GM18873 (cell line): Measurements from ENCODE around the gene CLDN20.
A peak's percentile ranks its signal among the peaks of the same experiment; 100 is the strongest.
"Not testable (repeated sequence)": the region's sequence is repeated elsewhere in the genome, so short reads cannot be mapped to it uniquely, and the experiment has no call there.

Source experiments
- ATAC-seq: cut with Tn5 transposase; IDR thresholded peaks from one replicate; pipeline ENCODE4 v1.9.1; 2021; ENCODE audit warnings: mild to moderate bottlenecking, moderate library complexity, moderate number of reproducible peaks; ENCODE audit not compliant: unreplicated experiment, low FRiP score

The CLDN20 gene

GRCh38 chr6:155309150-155309549, 45.3 kb downstream of the CLDN20 start:
- ATAC-seq: no peak

- ATAC-seq: no peak
Measured at GRCh38 chr6:155310596-155310995, 46.8 kb downstream of the CLDN20 start.

GRCh38 chr6:155311086-155311485, 47.3 kb downstream of the CLDN20 start:
- no peak for ATAC-seq

- no peak for ATAC-seq
Measured at GRCh38 chr6:155311583-155311982, 47.8 kb downstream of the CLDN20 start.

DNA sequence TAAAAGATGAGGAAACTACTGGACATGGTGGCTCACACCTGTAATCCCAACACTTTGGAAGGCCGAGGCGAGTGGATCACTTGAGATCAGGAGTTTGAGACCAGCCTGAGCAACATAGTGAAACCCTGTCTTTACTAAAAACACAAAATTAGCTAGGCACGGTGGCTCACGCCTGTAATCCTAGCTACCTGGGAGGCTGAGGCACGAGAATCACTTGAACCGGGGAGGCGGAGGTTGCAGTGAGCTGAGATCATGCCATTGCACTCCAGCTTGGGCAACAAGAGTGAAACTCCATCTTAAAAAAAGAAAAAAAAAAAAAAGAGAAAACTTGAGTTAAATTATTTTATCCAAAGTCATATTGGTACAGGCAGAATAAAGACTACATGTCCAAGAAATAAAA, 49.1 kb downstream of the CLDN20 start:
- not testable (repeated sequence) for ATAC-seq

GRCh38 chr6:155313602-155314091, 49.8 kb downstream of the CLDN20 start:
- ATAC-seq: peak; percentile 2

DNA sequence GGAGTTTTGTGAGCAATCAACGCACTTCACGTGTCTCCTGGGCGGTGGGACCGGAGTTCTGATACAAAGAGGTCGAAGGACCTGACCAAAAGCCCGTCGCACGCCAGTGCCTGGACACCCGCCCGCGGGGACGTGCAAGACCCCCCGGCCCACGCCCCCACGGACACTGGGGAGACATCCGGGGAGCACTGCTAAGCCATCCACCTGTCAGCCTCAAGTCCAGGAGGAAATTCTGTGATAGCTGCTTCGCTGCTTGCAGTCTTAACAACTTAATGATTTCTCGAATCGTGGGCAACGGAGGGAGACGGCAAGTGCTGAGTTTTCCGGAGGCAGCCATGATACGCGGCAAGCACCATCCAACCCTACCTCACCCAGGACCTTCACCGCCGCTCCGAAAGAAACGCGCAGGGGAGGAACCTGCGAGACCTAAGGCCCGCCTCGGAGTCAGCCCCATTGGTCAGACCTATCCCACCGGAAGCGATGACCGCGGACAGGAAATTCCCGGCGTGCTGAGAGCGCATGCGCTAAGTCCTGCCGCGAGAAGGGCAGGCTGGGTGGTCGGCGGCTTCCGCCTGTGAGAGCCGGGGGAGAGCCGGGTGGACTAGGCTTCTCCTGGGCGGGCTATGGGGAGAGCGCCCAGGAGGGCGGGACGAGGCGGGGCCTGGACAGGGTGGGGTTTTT, 50.4 kb downstream of the CLDN20 start, which contains the start of gene TFB1M:
Gene TFB1M (minus strand): TSS at position 393 of the 681 bp plus-strand sequence. CDS start 56 bp downstream, at position 337.
- peak; percentile 90 for ATAC-seq

DNA sequence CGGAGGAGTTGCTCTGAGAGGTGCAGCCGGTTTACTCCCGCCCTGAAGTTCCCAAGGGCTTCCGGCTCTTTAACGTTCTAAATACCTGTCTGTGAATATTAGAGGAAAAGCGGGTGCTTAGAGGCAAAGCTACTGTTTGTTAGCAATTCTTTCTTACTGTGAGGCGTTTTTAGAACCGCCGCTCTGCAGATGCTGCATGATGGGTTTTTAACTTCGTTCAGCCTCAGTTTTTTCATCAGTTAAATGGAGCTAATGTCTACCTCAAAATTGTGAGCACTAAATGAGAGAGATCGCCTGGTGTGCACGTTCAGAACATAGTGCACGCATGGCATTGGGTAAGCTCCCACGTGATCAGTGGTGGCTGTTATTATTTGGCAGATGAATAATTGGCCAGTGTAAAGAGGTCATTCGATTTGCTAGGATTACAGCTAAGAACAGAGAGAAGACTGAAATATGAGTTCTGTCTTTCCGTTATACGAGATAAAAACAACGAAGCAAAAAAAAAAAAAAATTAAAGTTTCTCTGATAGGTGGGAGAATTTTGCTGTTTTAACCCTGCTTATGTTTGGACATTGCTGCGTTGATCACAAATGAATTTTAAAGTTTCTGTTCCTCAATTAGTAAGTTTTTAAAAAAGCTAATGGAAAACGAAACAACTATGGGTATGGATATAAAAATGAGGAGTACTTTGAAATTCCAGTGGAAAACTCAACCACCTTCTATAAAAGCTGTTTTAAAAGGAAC, 51.1 kb downstream of the CLDN20 start:
- ATAC-seq: peak; percentile 48

- no peak for ATAC-seq
Measured at GRCh38 chr6:155315516-155315871, 51.7 kb downstream of the CLDN20 start.

GRCh38 chr6:155316419-155316818, 52.6 kb downstream of the CLDN20 start:
- ATAC-seq: no peak

GRCh38 chr6:155317186-155317585, 53.4 kb downstream of the CLDN20 start:
- ATAC-seq: no peak

- ATAC-seq: no peak
Measured at GRCh38 chr6:155319902-155320301, 56.1 kb downstream of the CLDN20 start.

DNA sequence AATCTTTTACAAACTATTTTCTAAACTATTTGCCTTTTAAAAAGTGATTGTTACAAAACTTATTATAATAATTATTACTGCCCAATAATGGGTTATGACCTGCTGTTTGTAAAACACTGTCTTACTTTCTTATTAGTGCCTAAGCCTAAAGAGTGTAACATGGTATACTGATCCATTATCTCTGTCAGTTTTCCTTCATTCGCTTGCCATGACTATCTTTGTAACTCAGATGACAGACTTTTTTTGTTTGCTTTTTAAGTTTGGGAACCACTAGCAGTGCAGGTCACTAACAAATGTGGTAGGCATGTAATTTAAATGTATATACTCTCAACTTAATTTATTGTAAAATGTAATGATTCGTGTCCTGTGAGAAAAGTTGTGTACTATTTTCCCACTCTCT, 60.4 kb downstream of the CLDN20 start:
- no peak for ATAC-seq

DNA sequence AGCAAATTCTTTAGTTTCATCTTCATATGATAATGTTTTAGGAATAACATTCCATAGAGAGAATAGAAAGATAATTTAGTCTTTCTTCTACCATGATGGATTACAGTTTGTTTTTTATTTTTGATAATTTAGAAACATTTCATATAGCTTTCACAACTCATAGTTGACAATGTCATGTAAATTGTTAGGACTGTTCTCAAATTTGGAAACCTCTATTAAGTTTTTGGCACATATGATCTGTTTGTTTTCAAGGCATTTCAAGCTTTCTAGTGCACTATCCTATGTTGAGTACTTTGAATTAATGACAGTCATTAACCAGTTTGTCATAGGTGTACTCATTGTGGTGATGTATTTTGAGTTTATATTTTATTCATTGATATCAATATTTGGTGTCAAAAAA, 61.2 kb downstream of the CLDN20 start:
- ATAC-seq: no peak

DNA sequence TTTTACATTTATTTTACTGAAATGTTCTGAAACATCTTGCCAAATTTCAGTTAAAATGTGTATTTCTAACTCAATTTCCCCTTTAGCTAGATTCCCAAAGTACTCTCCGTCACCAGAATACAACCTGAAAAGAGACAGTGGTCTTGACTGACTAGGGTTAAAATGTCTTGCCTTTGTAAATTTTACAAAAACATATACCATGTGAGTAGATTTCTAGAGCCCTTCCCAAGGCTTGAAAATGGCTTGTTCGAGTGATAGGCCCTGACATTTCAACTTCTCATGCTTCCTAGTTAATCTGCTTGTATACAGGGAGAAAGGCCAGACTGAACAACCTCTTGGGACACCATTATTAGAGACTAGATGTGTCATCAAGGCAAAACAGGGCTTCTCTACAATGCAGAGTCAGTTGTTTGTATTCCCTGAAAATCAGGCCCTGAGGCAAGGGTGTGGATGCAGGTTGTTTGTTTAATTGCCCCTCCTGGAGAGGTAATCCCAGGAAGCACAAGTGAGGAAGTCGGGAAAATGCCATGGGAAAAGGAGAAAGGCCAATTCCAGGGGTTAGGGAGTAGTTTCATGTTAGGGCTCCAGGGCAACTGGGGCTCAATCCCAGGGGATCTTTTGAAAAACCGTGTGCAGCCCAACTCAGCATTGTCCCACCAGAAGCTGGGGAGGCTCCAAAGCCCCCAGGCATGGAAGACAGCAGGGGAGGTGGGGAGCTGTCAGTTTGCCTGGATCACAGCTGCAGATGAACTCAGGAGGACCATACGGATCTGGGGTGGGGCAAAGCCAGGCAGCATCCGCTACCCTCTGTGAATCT, 62.1 kb downstream of the CLDN20 start:
- ATAC-seq: no peak
